Liver (tissue), 3 donors: Measurements from ENCODE around the gene OTOGL.

Experiments used
- ATF3 ChIP-seq: IDR thresholded peaks from 2 replicates; pipeline ENCODE4 v1.6.1; 2016; ENCODE audit warnings: antibody characterized with exemption
- EGR1 ChIP-seq, 2 donors: IDR thresholded peaks; 2 replicates each; pipeline ENCODE4 v1.6.1; 2016 to 2018; ENCODE audit warnings: antibody characterized with exemption in 2 of 2, low read depth in 2 of 2
- JUND ChIP-seq, 2 donors: IDR thresholded peaks; 2 replicates each; pipeline ENCODE4 v1.6.1; 2016; ENCODE audit warnings: antibody characterized with exemption in 2 of 2
- MAX ChIP-seq: IDR thresholded peaks from 2 replicates; pipeline ENCODE4 v1.6.1; 2016; ENCODE audit warnings: antibody characterized with exemption
- NR2F2 ChIP-seq: IDR thresholded peaks from 2 replicates; pipeline ENCODE4 v1.6.1; 2016; ENCODE audit warnings: antibody characterized with exemption
- RAD21 ChIP-seq, 2 donors: IDR thresholded peaks; 2 replicates each; pipeline ENCODE4 v1.6.1; 2016; ENCODE audit warnings: antibody characterized with exemption in 2 of 2, mild to moderate bottlenecking in 2 of 2
- SP1 ChIP-seq: IDR thresholded peaks from 2 replicates; pipeline ENCODE4 v1.6.1; 2018; ENCODE audit warnings: antibody characterized with exemption, mild to moderate bottlenecking
- TAF1 ChIP-seq: conservative IDR thresholded peaks from 2 replicates; pipeline ENCODE4 v1.6.1; 2016; ENCODE audit warnings: antibody characterized with exemption, mild to moderate bottlenecking
- YY1 ChIP-seq: IDR thresholded peaks from 2 replicates; pipeline ENCODE4 v1.6.1; 2016; ENCODE audit warnings: antibody characterized with exemption, mild to moderate bottlenecking
- TF ChIP-seq, protein P1 (sequence below): fragments of 150-350 bp; IDR thresholded peaks from 2 replicates; pipeline ENCODE4 v1.5.1; 2017; ENCODE audit warnings: improper control_type of control experiment, low read depth, low read length; ENCODE audit not compliant: missing input control
- TF ChIP-seq, protein P2 (sequence below): IDR thresholded peaks from 2 replicates; pipeline ENCODE4 v1.6.1; 2016; ENCODE audit warnings: antibody characterized with exemption, mild to moderate bottlenecking
- donor health status: healthy.
- donor health status: healthy.

GRCh38 chr12:80165746-80166145, 66.4 kb downstream of the OTOGL start:
- TF ChIP-seq, protein P1, sequence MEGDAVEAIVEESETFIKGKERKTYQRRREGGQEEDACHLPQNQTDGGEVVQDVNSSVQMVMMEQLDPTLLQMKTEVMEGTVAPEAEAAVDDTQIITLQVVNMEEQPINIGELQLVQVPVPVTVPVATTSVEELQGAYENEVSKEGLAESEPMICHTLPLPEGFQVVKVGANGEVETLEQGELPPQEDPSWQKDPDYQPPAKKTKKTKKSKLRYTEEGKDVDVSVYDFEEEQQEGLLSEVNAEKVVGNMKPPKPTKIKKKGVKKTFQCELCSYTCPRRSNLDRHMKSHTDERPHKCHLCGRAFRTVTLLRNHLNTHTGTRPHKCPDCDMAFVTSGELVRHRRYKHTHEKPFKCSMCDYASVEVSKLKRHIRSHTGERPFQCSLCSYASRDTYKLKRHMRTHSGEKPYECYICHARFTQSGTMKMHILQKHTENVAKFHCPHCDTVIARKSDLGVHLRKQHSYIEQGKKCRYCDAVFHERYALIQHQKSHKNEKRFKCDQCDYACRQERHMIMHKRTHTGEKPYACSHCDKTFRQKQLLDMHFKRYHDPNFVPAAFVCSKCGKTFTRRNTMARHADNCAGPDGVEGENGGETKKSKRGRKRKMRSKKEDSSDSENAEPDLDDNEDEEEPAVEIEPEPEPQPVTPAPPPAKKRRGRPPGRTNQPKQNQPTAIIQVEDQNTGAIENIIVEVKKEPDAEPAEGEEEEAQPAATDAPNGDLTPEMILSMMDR: no peak
- TF ChIP-seq TAF1 (no peak), EGR1 (IDR thresholded peaks at IDR 0.05; ENCODE audit: low read depth in 2 of 2) (no peak), MAX (no peak), SP1 (no peak), YY1 (no peak), JUND (IDR thresholded peaks at IDR 0.05) (no peak), ATF3 (no peak), NR2F2 (no peak), RAD21 (IDR thresholded peaks at IDR 0.05) (no peak)
- TF ChIP-seq, protein P2, sequence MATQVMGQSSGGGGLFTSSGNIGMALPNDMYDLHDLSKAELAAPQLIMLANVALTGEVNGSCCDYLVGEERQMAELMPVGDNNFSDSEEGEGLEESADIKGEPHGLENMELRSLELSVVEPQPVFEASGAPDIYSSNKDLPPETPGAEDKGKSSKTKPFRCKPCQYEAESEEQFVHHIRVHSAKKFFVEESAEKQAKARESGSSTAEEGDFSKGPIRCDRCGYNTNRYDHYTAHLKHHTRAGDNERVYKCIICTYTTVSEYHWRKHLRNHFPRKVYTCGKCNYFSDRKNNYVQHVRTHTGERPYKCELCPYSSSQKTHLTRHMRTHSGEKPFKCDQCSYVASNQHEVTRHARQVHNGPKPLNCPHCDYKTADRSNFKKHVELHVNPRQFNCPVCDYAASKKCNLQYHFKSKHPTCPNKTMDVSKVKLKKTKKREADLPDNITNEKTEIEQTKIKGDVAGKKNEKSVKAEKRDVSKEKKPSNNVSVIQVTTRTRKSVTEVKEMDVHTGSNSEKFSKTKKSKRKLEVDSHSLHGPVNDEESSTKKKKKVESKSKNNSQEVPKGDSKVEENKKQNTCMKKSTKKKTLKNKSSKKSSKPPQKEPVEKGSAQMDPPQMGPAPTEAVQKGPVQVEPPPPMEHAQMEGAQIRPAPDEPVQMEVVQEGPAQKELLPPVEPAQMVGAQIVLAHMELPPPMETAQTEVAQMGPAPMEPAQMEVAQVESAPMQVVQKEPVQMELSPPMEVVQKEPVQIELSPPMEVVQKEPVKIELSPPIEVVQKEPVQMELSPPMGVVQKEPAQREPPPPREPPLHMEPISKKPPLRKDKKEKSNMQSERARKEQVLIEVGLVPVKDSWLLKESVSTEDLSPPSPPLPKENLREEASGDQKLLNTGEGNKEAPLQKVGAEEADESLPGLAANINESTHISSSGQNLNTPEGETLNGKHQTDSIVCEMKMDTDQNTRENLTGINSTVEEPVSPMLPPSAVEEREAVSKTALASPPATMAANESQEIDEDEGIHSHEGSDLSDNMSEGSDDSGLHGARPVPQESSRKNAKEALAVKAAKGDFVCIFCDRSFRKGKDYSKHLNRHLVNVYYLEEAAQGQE: no peak
